ENCODE data around the gene CEP104.

Gene CEP104

GRCh38 chr1:3785456-3786157, 71.4 kb downstream of the CEP104 start:
- no peaks in the 10 kb centered on the region for H3K4me1 ChIP-seq
- H3K27me3 ChIP-seq = no peaks in the 10 kb centered on the region
- peak; percentile 13; the same call in 1 of the 2 replicates for TF ChIP-seq CTCF (IDR thresholded peaks at IDR 0.05; ENCODE audit: low read depth, low read length)
- no peaks in the 10 kb centered on the region for H3K9me3 ChIP-seq
- no peak overlapping the region for H3K4me3 ChIP-seq (ENCODE audit: low read depth, low read length)
- DNase-seq = no peak
- H3K36me3 ChIP-seq = peaks cover 3% of the 10 kb centered on the region

GRCh38 chr1:3785045-3785444, 72.0 kb downstream of the CEP104 start:
- no peak for TF ChIP-seq CTCF (IDR thresholded peaks at IDR 0.05; ENCODE audit: low read depth, low read length)
- H3K4me1 ChIP-seq = no peaks in the 10 kb centered on the region
- H3K9me3 ChIP-seq = no peaks in the 10 kb centered on the region
- DNase-seq = no peak
- peaks cover 3% of the 10 kb centered on the region for H3K36me3 ChIP-seq
- H3K4me3 ChIP-seq (ENCODE audit: low read depth, low read length) = no peak overlapping the region
- H3K27me3 ChIP-seq = no peaks in the 10 kb centered on the region

- Histone ChIP-seq H3K27me3 (no peaks in the 10 kb centered on the region), H3K9me3 (no peaks in the 10 kb centered on the region), H3K36me3 (peaks cover 3% of the 10 kb centered on the region), H3K4me1 (no peaks in the 10 kb centered on the region), H3K4me3 (ENCODE audit: low read depth, low read length) (no peak overlapping the region)
- DNase-seq = no peak
- no peak for TF ChIP-seq CTCF (IDR thresholded peaks at IDR 0.05; ENCODE audit: low read depth, low read length)
These were observed 73.1 kb downstream of the CEP104 start for GRCh38 chr1:3783651-3784474.

- no peak for TF ChIP-seq CTCF (IDR thresholded peaks at IDR 0.05; ENCODE audit: low read depth, low read length)
These were observed 76.1 kb downstream of the CEP104 start for GRCh38 chr1:3780901-3781300.

GRCh38 chr1:3779912-3780416, 77.0 kb downstream of the CEP104 start:
- TF ChIP-seq CTCF (IDR thresholded peaks at IDR 0.05; ENCODE audit: low read depth, low read length) = no peak
- no peaks in the 10 kb centered on the region for H3K9me3 ChIP-seq
- H3K36me3 ChIP-seq = peaks cover 3% of the 10 kb centered on the region; the same call in 1 of the 2 replicates

More at GRCh38 chr1:3780901-3781300, 76.1 kb downstream of the CEP104 start:
- H3K4me1 ChIP-seq = peaks cover 5% of the 10 kb centered on the region; the same call in 1 of the 2 replicates
- DNase-seq = no peak
- H3K4me3 ChIP-seq (ENCODE audit: low read depth, low read length) = no peak overlapping the region
- H3K27me3 ChIP-seq = no peaks in the 10 kb centered on the region
- peaks cover 3% of the 10 kb centered on the region; the same call in 1 of the 2 replicates for H3K36me3 ChIP-seq
- H3K9me3 ChIP-seq = no peaks in the 10 kb centered on the region

More at GRCh38 chr1:3779912-3780416, 77.0 kb downstream of the CEP104 start:
- Histone ChIP-seq H3K4me1 (peaks cover 13% of the 10 kb centered on the region; the same call in 1 of the 2 replicates), H3K4me3 (ENCODE audit: low read depth, low read length) (no peak overlapping the region), H3K27me3 (no peaks in the 10 kb centered on the region)
- no peak for DNase-seq
